Endothelial cell of umbilical vein (primary cell): ENCODE data around the gene RNF126. TPM values are rescaled to one million over a fixed set of nuclear protein-coding genes. Genes with fewer than 3 reads are reported as not detected.

Experiments
- BruUV-seq: library from RNA; stranded (reverse); fragments of 400-500 nt; replicated peaks from 2 replicates; lab custom pipeline; 2021; lab: Mats Ljungman, UMichigan
- CTCF ChIA-PET: fragments of 300-600, 350-600 bp; sonication (Branson Sonifier 250); formaldehyde crosslinking; loops from one replicate; lab custom pipeline; 2021; ENCODE audit warnings: antibody characterized with exemption, inconsistent platforms; lab: Charles Lee
- POLR2A ChIA-PET: fragments of 300-600, 350-600 bp; sonication (Branson Sonifier 250); formaldehyde crosslinking; loops from one replicate; lab custom pipeline; 2021; ENCODE audit warnings: antibody characterized with exemption, inconsistent platforms; lab: Charles Lee
- DNase-seq: peaks from one replicate; pipeline ENCODE4 v3.0.0-alpha.2; 2011; ENCODE audit warnings: low read depth, low spot score
- FAIRE-seq: peaks from 2 replicates; lab custom pipeline; 2011; peaks lifted over from hg19 to GRCh38; lab: Jason Lieb, UNC
- H2AFZ ChIP-seq: 2 replicates; pipeline ENCODE4 v1.6.0; 2012; ENCODE audit warnings: low read depth, low read length, control low read depth, inconsistent platforms
- H3K27ac ChIP-seq: 2 replicates; pipeline ENCODE4 v1.5.1; 2011; ENCODE audit warnings: low read depth, mild to moderate bottlenecking, control low read depth, low read length, moderate library complexity; ENCODE audit not compliant: insufficient read depth
- H3K27me3 ChIP-seq, 2 experiments: 2 replicates each; pipeline versions ENCODE4 v1.6.0 to v1.6.1; 2011; ENCODE audit warnings: low read length in 2 of 2, mixed read lengths in 1 of 2; ENCODE audit not compliant: control insufficient read depth in 2 of 2, insufficient read depth in 2 of 2
- H3K36me3 ChIP-seq, 2 experiments: 2 replicates in 1 of 2; 3 replicates in 1 of 2; pipeline ENCODE4 v1.5.1; 2011; ENCODE audit warnings: low read length in 2 of 2, mild to moderate bottlenecking in 1 of 2, moderate library complexity in 1 of 2; ENCODE audit not compliant: control insufficient read depth in 2 of 2, insufficient read depth in 2 of 2; ENCODE audit errors: extremely low read depth in 1 of 2
- H3K4me1 ChIP-seq: 3 replicates; pipeline ENCODE4 v1.5.1; 2011; ENCODE audit warnings: mild to moderate bottlenecking, low read length; ENCODE audit not compliant: control insufficient read depth, insufficient read depth; ENCODE audit errors: extremely low read depth
- H3K4me2 ChIP-seq: 2 replicates; pipeline ENCODE4 v1.6.1; 2011; ENCODE audit warnings: low read length, control low read depth, mixed read lengths; ENCODE audit not compliant: insufficient read depth
- H3K4me3 ChIP-seq, 3 experiments: fragments of 200-600 bp in 1 of 3; sonication (generic), shearing (Covaris generic) in 1 of 3; replicated peaks in 1 of 3; 2 replicates each; pipeline ENCODE4 v1.5.1; 2011 to 2016; ENCODE audit warnings: control low read depth in 3 of 3, low read length in 3 of 3, mild to moderate bottlenecking in 2 of 3, inconsistent platforms in 1 of 3, low read depth in 1 of 3, moderate library complexity in 1 of 3; ENCODE audit not compliant: insufficient read depth in 1 of 3
- H3K79me2 ChIP-seq: 2 replicates; pipeline ENCODE4 v1.6.0; 2012; ENCODE audit warnings: low read length, inconsistent platforms; ENCODE audit not compliant: control insufficient read depth, insufficient read depth
- H3K9ac ChIP-seq: replicated peaks from 2 replicates; pipeline ENCODE3; 2011; ENCODE audit warnings: low read length, control low read depth; ENCODE audit not compliant: insufficient read depth; ENCODE audit errors: extremely low read depth
- H3K9me1 ChIP-seq: replicated peaks from 3 replicates; pipeline ENCODE4 v1.6.0; 2011; ENCODE audit warnings: mild to moderate bottlenecking, low read length; ENCODE audit not compliant: control insufficient read depth, insufficient read depth; ENCODE audit errors: extremely low read depth
- H3K9me3 ChIP-seq: replicated peaks from 2 replicates; pipeline ENCODE4 v1.5.1; 2012; ENCODE audit warnings: low read length, inconsistent platforms; ENCODE audit not compliant: control insufficient read depth, insufficient read depth
- H4K20me1 ChIP-seq: replicated peaks from 2 replicates; pipeline ENCODE3; 2011; ENCODE audit warnings: mild to moderate bottlenecking, low read length; ENCODE audit not compliant: control insufficient read depth, insufficient read depth; ENCODE audit errors: extremely low read depth
- CTCF ChIP-seq, 2 donors: IDR thresholded peaks; 1 replicate in 1 of 2; 2 replicates in 1 of 2; pipeline ENCODE4 v1.5.1; 2011; ENCODE audit warnings: low read length in 2 of 2, mild to moderate bottlenecking in 2 of 2, moderate library complexity in 2 of 2, control low read depth in 1 of 2, inconsistent platforms in 1 of 2, low read depth in 1 of 2; ENCODE audit not compliant: insufficient read depth in 1 of 2; ENCODE audit errors: extremely low read depth in 1 of 2
- EZH2 ChIP-seq: IDR thresholded peaks from 2 replicates; pipeline ENCODE4 v1.6.1; 2012; ENCODE audit warnings: borderline replicate concordance, low read depth, mild to moderate bottlenecking, moderate library complexity, low read length, inconsistent platforms; ENCODE audit not compliant: severe bottlenecking
- FOS ChIP-seq: IDR thresholded peaks from 2 replicates; pipeline ENCODE4 v1.6.1; 2011; ENCODE audit warnings: mild to moderate bottlenecking, low read length, moderate library complexity, borderline replicate concordance; ENCODE audit not compliant: insufficient read depth
- GATA2 ChIP-seq: IDR thresholded peaks from 2 replicates; pipeline ENCODE4 v1.7.0; 2011; ENCODE audit warnings: low read depth, mild to moderate bottlenecking, moderate library complexity, mixed read lengths, low read length; ENCODE audit not compliant: insufficient read length, insufficient read depth
- JUN ChIP-seq: IDR thresholded peaks from 2 replicates; pipeline ENCODE4 v1.6.1; 2011; ENCODE audit warnings: borderline replicate concordance, low read depth; ENCODE audit not compliant: insufficient read length, insufficient read depth
- MAX ChIP-seq: IDR thresholded peaks from 2 replicates; pipeline ENCODE4 v1.6.1; 2011; ENCODE audit not compliant: insufficient read depth, insufficient read length
- MYC ChIP-seq: IDR thresholded peaks from one replicate; pipeline ENCODE4 v1.6.1; 2011; ENCODE audit warnings: mild to moderate bottlenecking, low read depth, low read length
- POLR2A ChIP-seq: IDR thresholded peaks from 2 replicates; pipeline ENCODE4 v1.6.1; 2012; ENCODE audit warnings: low read depth, mild to moderate bottlenecking, control low read depth, low read length
- POLR2AphosphoS5 ChIP-seq: IDR thresholded peaks from 2 replicates; pipeline ENCODE4 v1.6.1; 2012; ENCODE audit warnings: low read depth, mild to moderate bottlenecking, control low read depth, low read length, moderate library complexity; ENCODE audit not compliant: insufficient read depth
- dilution Hi-C: fragments of 300-500 bp; cut with MboI; formaldehyde crosslinking; loops from one replicate; pipeline ENCODE4 v1.15.0; 2019; ENCODE audit warnings: low sequenced_read_pairs; ENCODE audit not compliant: extremely low pct_ligation_motif_present
- intact Hi-C: fragments of 100-400 bp; cut with micrococcal nuclease; formaldehyde crosslinking; loops from one replicate; pipeline ENCODE4 v1.10.0; 2022
- polyA plus RNA-seq, 4 experiments: library from polyadenylated mRNA; depleted of rRNA in 3 of 4; stranded (reverse) in 3 of 4; unstranded in 1 of 4; fragments of >200 nt; gene quantifications; 2 replicates each; pipeline versions ENCODE4 v1.2.1 to v1.2.3, GENCODE V29; 2011 to 2012; ENCODE audit warnings: missing spikeins in 1 of 4
- total RNA-seq: library from RNA; stranded (reverse); gene quantifications from 2 replicates; pipeline ENCODE4 v1.2.3, GENCODE V29; 2021

Gene RNF126
- total and polyA plus RNA-seq, 2 donors (not counting 3 experiments of a cell fraction or from before 2014, with no cell fraction given) = 19.2 to 61.3 TPM

GRCh38 chr19:642767-643727, 20.0 kb downstream of the RNF126 start:
- no peaks in the 10 kb centered on the region for H3K9me1 ChIP-seq
- H3K27ac ChIP-seq = no peak overlapping the region
- FAIRE-seq (no peak), DNase-seq (no peak)
- intact Hi-C loops = no loop called here
- H3K79me2 ChIP-seq = no peaks in the 10 kb centered on the region
- peaks cover 4 to 9% of the 10 kb centered on the region in 2 experiments for H3K36me3 ChIP-seq
- no peak overlapping the region for H2AFZ ChIP-seq
- H3K4me2 ChIP-seq = no peak overlapping the region
- dilution Hi-C loops = no loop called here
- POLR2A ChIA-PET = no interaction called here
- CTCF ChIA-PET = no interaction called here
- TF ChIP-seq GATA2 (no peak), MYC (no peak), FOS (no peak), MAX (no peak), EZH2 (no peak), POLR2AphosphoS5 (no peak), POLR2A (no peak), JUN (no peak), CTCF (IDR thresholded peaks at IDR 0.05; ENCODE audit: extremely low read depth in 1 of 2, insufficient read depth in 1 of 2, low read depth in 1 of 2, low read length in 2 of 2) (no peak)
- H3K4me1 ChIP-seq = peaks cover 4% of the 10 kb centered on the region
- no peaks in the 10 kb centered on the region for H3K27me3 ChIP-seq
- no peak overlapping the region for H3K4me3 ChIP-seq
- no TSS peak for BruUV-seq
- no peaks in the 10 kb centered on the region for H3K9me3 ChIP-seq
- no peak overlapping the region for H3K9ac ChIP-seq
- no peaks in the 10 kb centered on the region for H4K20me1 ChIP-seq
